ENCODE results near the gene PNPT1.

PNPT1 gene

GRCh38 chr2:55592130-55592529 lies 101.5 kb downstream of the PNPT1 start:
- no peak for DNase-seq

GRCh38 chr2:55590810-55591440 lies 102.7 kb downstream of the PNPT1 start:
- DNase-seq = no peak

- no peak for DNase-seq
Observed at GRCh38 chr2:55585451-55586080, 108.1 kb downstream of the PNPT1 start.
